Glutamatergic neuron (in vitro differentiated cells): ENCODE measurements around the gene CHST11. TPM values are rescaled to one million over a fixed set of nuclear protein-coding genes. Genes with fewer than 3 reads are reported as not detected.

Experiments used
- DNase-seq: peaks from one replicate; pipeline ENCODE4 v3.0.0; 2022
- H3K27ac Mint-ChIP-seq: one replicate; pipeline ENCODE4 v1.8.0; 2020; ENCODE audit warnings: mild to moderate bottlenecking, mixed read lengths, inconsistent platforms; ENCODE audit not compliant: unreplicated experiment
- H3K27me3 Mint-ChIP-seq: one replicate; pipeline ENCODE4 v1.8.0; 2020; ENCODE audit warnings: mild to moderate bottlenecking, moderate library complexity, mixed read lengths, inconsistent platforms; ENCODE audit not compliant: unreplicated experiment
- H3K36me3 Mint-ChIP-seq: one replicate; pipeline ENCODE4 v1.8.0; 2020; ENCODE audit warnings: mild to moderate bottlenecking, mixed read lengths, inconsistent platforms; ENCODE audit not compliant: unreplicated experiment
- H3K4me1 Mint-ChIP-seq: one replicate; pipeline ENCODE4 v1.8.0; 2020; ENCODE audit warnings: mild to moderate bottlenecking, low read depth, mixed read lengths, inconsistent platforms; ENCODE audit not compliant: unreplicated experiment
- H3K4me3 Mint-ChIP-seq: one replicate; pipeline ENCODE4 v1.8.0; 2020; ENCODE audit warnings: mild to moderate bottlenecking, mixed read lengths, inconsistent platforms; ENCODE audit not compliant: unreplicated experiment
- H3K9me3 Mint-ChIP-seq: one replicate; pipeline ENCODE4 v1.8.0; 2020; ENCODE audit warnings: mild to moderate bottlenecking, moderate library complexity, mixed read lengths, inconsistent platforms; ENCODE audit not compliant: unreplicated experiment
- total RNA-seq: library from RNA; stranded (reverse); fragmentation: NEBNext Ultra II Directional; extraction: Animal tissue kit (Norgen Biotek cat#: 25700); gene quantifications from one replicate; pipeline ENCODE4 v1.2.1, GENCODE V29; 2021; ENCODE audit not compliant: unreplicated experiment
- TF ChIP-seq, protein P1 (sequence below): fragments of 200-600 bp; sonication (generic); IDR thresholded peaks from one replicate; pipeline ENCODE4 v1.5.0; 2021; ENCODE audit not compliant: partially characterized antibody, unreplicated experiment

Gene CHST11
- total RNA-seq, 1 donor from 2014 or later: 11.5 TPM

DNA sequence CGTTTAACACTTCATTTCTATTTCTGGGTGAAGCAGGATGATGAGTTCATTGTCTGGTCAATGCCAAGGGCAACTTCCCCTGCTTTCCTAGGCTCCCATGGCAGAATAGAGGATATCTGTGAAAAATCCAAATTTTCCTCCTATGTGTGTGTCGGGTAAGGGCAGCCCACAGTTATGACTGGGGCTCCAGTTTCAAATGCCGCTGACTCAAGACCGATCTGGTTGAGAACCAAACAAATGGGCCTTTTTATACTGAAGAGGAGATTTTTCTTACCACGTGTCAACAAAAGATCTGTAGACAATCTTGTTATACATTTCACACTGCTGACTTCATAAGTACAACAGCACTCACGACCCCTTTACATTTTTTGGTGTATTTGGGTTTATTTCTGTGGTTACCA is 120.8 kb downstream of the CHST11 start:
- no peak for DNase-seq
- peaks cover 9% of the 10 kb centered on the region for H3K4me1 Mint-ChIP-seq
- H3K27me3 Mint-ChIP-seq: peaks cover 8% of the 10 kb centered on the region
- H3K36me3 Mint-ChIP-seq: peaks cover 2% of the 10 kb centered on the region
- TF ChIP-seq, protein P1, sequence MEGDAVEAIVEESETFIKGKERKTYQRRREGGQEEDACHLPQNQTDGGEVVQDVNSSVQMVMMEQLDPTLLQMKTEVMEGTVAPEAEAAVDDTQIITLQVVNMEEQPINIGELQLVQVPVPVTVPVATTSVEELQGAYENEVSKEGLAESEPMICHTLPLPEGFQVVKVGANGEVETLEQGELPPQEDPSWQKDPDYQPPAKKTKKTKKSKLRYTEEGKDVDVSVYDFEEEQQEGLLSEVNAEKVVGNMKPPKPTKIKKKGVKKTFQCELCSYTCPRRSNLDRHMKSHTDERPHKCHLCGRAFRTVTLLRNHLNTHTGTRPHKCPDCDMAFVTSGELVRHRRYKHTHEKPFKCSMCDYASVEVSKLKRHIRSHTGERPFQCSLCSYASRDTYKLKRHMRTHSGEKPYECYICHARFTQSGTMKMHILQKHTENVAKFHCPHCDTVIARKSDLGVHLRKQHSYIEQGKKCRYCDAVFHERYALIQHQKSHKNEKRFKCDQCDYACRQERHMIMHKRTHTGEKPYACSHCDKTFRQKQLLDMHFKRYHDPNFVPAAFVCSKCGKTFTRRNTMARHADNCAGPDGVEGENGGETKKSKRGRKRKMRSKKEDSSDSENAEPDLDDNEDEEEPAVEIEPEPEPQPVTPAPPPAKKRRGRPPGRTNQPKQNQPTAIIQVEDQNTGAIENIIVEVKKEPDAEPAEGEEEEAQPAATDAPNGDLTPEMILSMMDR: no peak
- H3K4me3 Mint-ChIP-seq: no peak overlapping the region
- H3K9me3 Mint-ChIP-seq: peaks cover 2% of the 10 kb centered on the region
- no peak overlapping the region for H3K27ac Mint-ChIP-seq

DNA sequence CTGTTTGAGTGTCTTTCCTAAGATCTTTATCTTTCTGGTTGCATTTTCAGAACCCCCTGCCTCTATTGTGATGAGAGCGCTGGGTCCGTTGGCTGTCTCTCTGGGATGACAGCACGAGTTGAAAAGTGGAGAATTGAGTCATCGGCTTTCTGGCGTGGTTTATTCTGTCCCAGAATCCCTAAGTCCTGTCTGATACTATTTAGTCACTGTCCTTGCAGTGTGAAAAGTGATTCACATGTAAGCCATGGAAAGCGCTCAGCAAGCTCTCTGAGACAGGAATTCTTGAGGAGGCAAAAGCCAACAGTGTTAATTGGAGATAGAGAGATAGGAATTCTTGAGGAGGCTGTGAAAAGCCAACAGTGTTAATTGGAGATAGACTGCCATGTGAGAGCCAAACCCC is 121.7 kb downstream of the CHST11 start:
- no peak for DNase-seq
- Mint-ChIP-seq H3K27me3 (peaks cover 8% of the 10 kb centered on the region), H3K4me3 (no peak overlapping the region), H3K4me1 (peaks cover 11% of the 10 kb centered on the region), H3K9me3 (peaks cover 2% of the 10 kb centered on the region), H3K36me3 (no peaks in the 10 kb centered on the region), H3K27ac (no peak overlapping the region)
- TF ChIP-seq, protein P1: no peak

DNA sequence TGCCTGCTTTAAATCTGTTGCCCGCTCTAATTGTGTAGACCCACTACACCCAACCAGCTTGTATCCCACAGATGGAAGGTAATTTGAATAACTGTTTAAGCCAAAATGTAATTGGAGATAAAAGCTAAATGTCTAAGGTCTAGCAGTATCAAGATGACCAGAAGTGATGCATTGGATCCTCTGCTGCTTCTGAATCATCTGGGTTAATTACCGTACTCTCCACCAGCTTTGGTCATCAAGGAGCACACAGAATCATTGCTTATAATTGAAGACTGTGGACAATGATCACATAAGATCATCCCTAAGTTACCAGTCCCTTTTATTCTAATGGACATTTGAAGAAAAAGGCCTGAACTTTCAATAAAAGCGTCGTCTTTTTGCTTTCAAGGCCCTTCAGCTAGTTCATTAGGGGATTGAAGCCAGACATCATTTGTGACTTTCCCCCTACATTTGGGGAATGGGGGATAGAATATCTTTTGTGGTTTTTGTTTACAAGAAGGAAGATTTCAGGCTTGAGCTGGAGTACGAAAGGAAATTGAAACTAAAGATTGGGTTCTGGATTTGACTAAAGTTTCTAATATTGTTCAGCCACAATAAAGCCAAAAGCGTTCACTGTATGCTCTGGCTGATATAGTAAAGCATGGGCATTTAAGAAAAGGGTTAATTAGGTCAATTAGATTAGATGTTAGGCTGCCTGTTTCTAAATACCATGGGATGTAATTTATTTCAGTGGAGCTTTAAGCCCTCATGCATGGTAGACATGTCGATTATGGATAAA is 123.2 kb downstream of the CHST11 start:
- Mint-ChIP-seq H3K36me3 (no peaks in the 10 kb centered on the region), H3K4me1 (peaks cover 11% of the 10 kb centered on the region), H3K4me3 (no peak overlapping the region), H3K27me3 (peaks cover 8% of the 10 kb centered on the region), H3K27ac (no peak overlapping the region), H3K9me3 (no peaks in the 10 kb centered on the region)
- TF ChIP-seq, protein P1: no peak
- no peak for DNase-seq

DNA sequence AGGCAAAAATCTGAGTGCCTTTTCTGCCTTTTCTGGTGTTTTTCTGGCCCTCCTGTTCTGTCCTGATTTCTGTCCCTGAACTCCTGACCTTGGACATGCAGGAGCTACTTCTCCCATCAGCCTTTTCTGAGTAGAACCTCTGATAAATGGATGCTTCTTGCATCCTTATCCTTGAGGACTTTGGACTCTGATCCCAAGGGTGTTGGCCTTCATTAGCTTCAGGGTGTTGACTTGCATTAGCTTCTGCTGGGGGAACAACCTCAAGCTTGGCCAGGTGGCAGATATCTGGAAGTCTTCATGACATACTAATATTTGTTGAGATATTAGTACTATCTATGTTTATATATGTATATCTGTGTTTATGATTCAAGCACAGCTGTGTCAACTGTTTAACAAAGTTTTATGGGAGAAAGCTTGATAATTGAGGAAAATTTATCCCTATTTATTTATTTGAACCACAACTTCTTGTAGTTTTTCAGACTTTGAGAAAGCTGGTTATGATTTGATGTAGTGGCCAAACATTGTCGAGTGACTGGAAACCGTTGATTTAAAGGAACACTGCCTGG is 124.3 kb downstream of the CHST11 start:
- no peaks in the 10 kb centered on the region for H3K9me3 Mint-ChIP-seq
- TF ChIP-seq, protein P1: no peak
- peaks cover 4% of the 10 kb centered on the region for H3K27me3 Mint-ChIP-seq
- H3K36me3 Mint-ChIP-seq: no peaks in the 10 kb centered on the region
- no peak overlapping the region for H3K4me3 Mint-ChIP-seq
- H3K27ac Mint-ChIP-seq: no peak overlapping the region
- no peak for DNase-seq
- H3K4me1 Mint-ChIP-seq: peaks cover 11% of the 10 kb centered on the region

DNA sequence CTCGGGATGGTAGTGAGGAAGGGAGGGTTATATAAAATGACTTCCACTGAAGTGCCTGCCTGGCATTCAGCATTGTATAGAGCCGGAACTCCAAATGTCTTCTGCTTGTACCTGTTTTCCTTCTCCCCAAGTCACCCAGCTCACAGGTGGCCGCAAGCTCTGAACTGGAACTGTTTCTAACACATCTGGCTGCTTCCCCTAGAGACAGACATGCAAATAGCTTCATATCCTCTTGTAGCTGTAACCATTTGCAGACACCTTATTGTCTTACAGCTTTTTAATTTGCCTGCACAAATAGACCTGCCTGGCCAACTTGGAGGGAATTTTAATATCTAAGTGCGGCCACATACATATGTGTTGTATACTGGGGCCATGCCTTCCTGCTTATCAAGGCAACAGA is 126.0 kb downstream of the CHST11 start:
- H3K27me3 Mint-ChIP-seq: peaks cover 4% of the 10 kb centered on the region
- no peak overlapping the region for H3K4me3 Mint-ChIP-seq
- no peaks in the 10 kb centered on the region for H3K36me3 Mint-ChIP-seq
- no peak for DNase-seq
- no peak overlapping the region for H3K27ac Mint-ChIP-seq
- no peaks in the 10 kb centered on the region for H3K9me3 Mint-ChIP-seq
- peaks cover 11% of the 10 kb centered on the region for H3K4me1 Mint-ChIP-seq
- TF ChIP-seq, protein P1: no peak
